Fibroblast of gingiva (primary cell): ENCODE data around the gene SLC8A3.

Source experiments
- DNase-seq: peaks from one replicate; pipeline ENCODE4 v3.0.0-alpha.2; 2011; ENCODE audit warnings: low read depth

The SLC8A3 gene

GRCh38 chr14:70114621-70115156, 74.1 kb downstream of the SLC8A3 start:
- no peak for DNase-seq

GRCh38 chr14:70113211-70113610, 75.5 kb downstream of the SLC8A3 start:
- no peak for DNase-seq

- DNase-seq = no peak
These were observed 80.3 kb downstream of the SLC8A3 start for GRCh38 chr14:70108419-70108818.

- no peak for DNase-seq
These were observed 81.4 kb downstream of the SLC8A3 start for GRCh38 chr14:70107309-70107708.

- no peak for DNase-seq
These were observed 88.7 kb downstream of the SLC8A3 start for GRCh38 chr14:70100071-70100470.

- no peak for DNase-seq
These were observed 90.4 kb downstream of the SLC8A3 start for GRCh38 chr14:70098250-70098809.

GRCh38 chr14:70097576-70098249, 91.0 kb downstream of the SLC8A3 start:
- no peak for DNase-seq

GRCh38 chr14:70096866-70097265, 91.9 kb downstream of the SLC8A3 start:
- no peak for DNase-seq

GRCh38 chr14:70094631-70095030, 94.1 kb downstream of the SLC8A3 start:
- no peak for DNase-seq

- DNase-seq = no peak
These were observed 94.6 kb downstream of the SLC8A3 start for GRCh38 chr14:70094106-70094505.

- no peak for DNase-seq
These were observed 95.6 kb downstream of the SLC8A3 start for GRCh38 chr14:70093156-70093555.

GRCh38 chr14:70087380-70087697, 101.4 kb downstream of the SLC8A3 start:
- no peak for DNase-seq

- DNase-seq = peak; percentile 14
These were observed 101.9 kb downstream of the SLC8A3 start for GRCh38 chr14:70086685-70087379.

- no peak for DNase-seq
These were observed 104.5 kb downstream of the SLC8A3 start for GRCh38 chr14:70084226-70084625.

- no peak for DNase-seq
These were observed 106.4 kb downstream of the SLC8A3 start for GRCh38 chr14:70082394-70082793.

- DNase-seq = no peak
These were observed 108.7 kb downstream of the SLC8A3 start for GRCh38 chr14:70080076-70080475.

GRCh38 chr14:70078329-70078728, 110.4 kb downstream of the SLC8A3 start:
- DNase-seq = no peak

- no peak for DNase-seq
These were observed 111.0 kb downstream of the SLC8A3 start for GRCh38 chr14:70077720-70078119.

GRCh38 chr14:70077005-70077404, 111.7 kb downstream of the SLC8A3 start:
- no peak for DNase-seq

- peak; percentile 34 for DNase-seq
These were observed 114.7 kb downstream of the SLC8A3 start for GRCh38 chr14:70073924-70074566.

GRCh38 chr14:70069186-70069585, 119.6 kb downstream of the SLC8A3 start:
- no peak for DNase-seq

GRCh38 chr14:70067810-70068209, 120.9 kb downstream of the SLC8A3 start:
- DNase-seq = no peak
